22Rv1 (cell line): ENCODE data around the gene CNTFR.

ENCODE experiments used
- CTCF ChIP-seq: fragments of 450-650 bp; IDR thresholded peaks from 2 replicates; pipeline ENCODE4 v1.5.1; 2017; ENCODE audit warnings: mild to moderate bottlenecking
- ZFX ChIP-seq: fragments of 450-650 bp; IDR thresholded peaks from 2 replicates; pipeline ENCODE4 v1.6.1; 2017; ENCODE audit warnings: antibody characterized with exemption, borderline replicate concordance

- no peak for TF ChIP-seq CTCF
- TF ChIP-seq ZFX: no peak
Measured at GRCh38 chr9:34550681-34551270, 38.7 kb downstream of the CNTFR start.
